Stimulated activated CD4-positive, alpha-beta T cell treated with anti-CD3 and anti-CD28 coated beads, Interleukin-1b, Interleukin-23, amount 100 ng/mL, for 4 hours (primary cell): Measurements from ENCODE around the gene DPYD.

Experiments used
- DNase-seq, 2 donors: peaks; one replicate each; pipeline ENCODE4 v3.0.0-alpha.2; 2020; ENCODE audit warnings: low read depth in 2 of 2

DPYD gene

GRCh38 chr1:97784661-97785060, 136.2 kb downstream of the DPYD start:
- DNase-seq = no peak

GRCh38 chr1:97783751-97784150, 137.1 kb downstream of the DPYD start:
- no peak for DNase-seq

GRCh38 chr1:97781762-97782337, 139.0 kb downstream of the DPYD start:
- no peak for DNase-seq

- DNase-seq = no peak
Measured at GRCh38 chr1:97780884-97781283, 139.9 kb downstream of the DPYD start.

GRCh38 chr1:97778718-97779117, 142.1 kb downstream of the DPYD start:
- DNase-seq = no peak

- DNase-seq = no peak
Measured at GRCh38 chr1:97770376-97770775, 150.5 kb downstream of the DPYD start.

- no peak for DNase-seq
Measured at GRCh38 chr1:97767381-97767780, 153.5 kb downstream of the DPYD start.

- DNase-seq = no peak
Measured at GRCh38 chr1:97764991-97765390, 155.8 kb downstream of the DPYD start.

- no peak for DNase-seq
Measured at GRCh38 chr1:97761637-97762036, 159.2 kb downstream of the DPYD start.

- DNase-seq = no peak
Measured at GRCh38 chr1:97759078-97759477, 161.8 kb downstream of the DPYD start.

- no peak for DNase-seq
Measured at GRCh38 chr1:97758541-97759057, 162.2 kb downstream of the DPYD start.

GRCh38 chr1:97745912-97746311, 174.9 kb downstream of the DPYD start:
- DNase-seq = no peak

- DNase-seq = no peak
Measured at GRCh38 chr1:97744977-97745376, 175.9 kb downstream of the DPYD start.

GRCh38 chr1:97743129-97743528, 177.7 kb downstream of the DPYD start:
- no peak for DNase-seq

GRCh38 chr1:97740891-97741290, 179.9 kb downstream of the DPYD start:
- no peak for DNase-seq

- DNase-seq = no peak
Measured at GRCh38 chr1:97739596-97740103, 181.2 kb downstream of the DPYD start.

GRCh38 chr1:97738270-97738669, 182.6 kb downstream of the DPYD start:
- no peak for DNase-seq

GRCh38 chr1:97730271-97730670, 190.6 kb downstream of the DPYD start:
- DNase-seq = no peak

GRCh38 chr1:97728436-97728835, 192.4 kb downstream of the DPYD start:
- DNase-seq = no peak

- no peak for DNase-seq
Measured at GRCh38 chr1:97727029-97727428, 193.8 kb downstream of the DPYD start.

- DNase-seq = no peak
Measured at GRCh38 chr1:97726386-97726785, 194.4 kb downstream of the DPYD start.

GRCh38 chr1:97721221-97721620, 199.6 kb downstream of the DPYD start:
- no peak for DNase-seq

GRCh38 chr1:97712980-97713379, 207.9 kb downstream of the DPYD start:
- DNase-seq = no peak

GRCh38 chr1:97711858-97712257, 209.0 kb downstream of the DPYD start:
- DNase-seq = no peak
